Small intestine (tissue), 16 donors: ENCODE measurements around the gene PCDHGB2. TPM values are rescaled to one million over a fixed set of nuclear protein-coding genes. Genes with fewer than 3 reads are reported as not detected.
"Not testable (repeated sequence)": the region's sequence is repeated elsewhere in the genome, so short reads cannot be mapped to it uniquely, and the experiment has no call there.

Source experiments
- DNase-seq, 2 donors: peaks; one replicate each; pipeline versions ENCODE4 v3.0.0 to v3.0.0-alpha.2; 2013
- FAIRE-seq: peaks from 2 replicates; lab custom pipeline; 2012; peaks lifted over from hg19 to GRCh38; lab: Jason Lieb, UNC
- H3K27ac ChIP-seq, 3 donors: one replicate each; pipeline ENCODE4 v1.5.1; 2013; ENCODE audit warnings: low read length in 2 of 3, mild to moderate bottlenecking in 2 of 3, control low read depth in 1 of 3, inconsistent platforms in 1 of 3, low read depth in 1 of 3, moderate library complexity in 1 of 3
- H3K27me3 ChIP-seq, 3 donors: one replicate each; pipeline ENCODE4 v1.6.1; 2013; ENCODE audit warnings: low read length in 3 of 3, inconsistent platforms in 1 of 3; ENCODE audit not compliant: control insufficient read depth in 3 of 3, insufficient read depth in 3 of 3
- H3K36me3 ChIP-seq, 3 donors: one replicate each; pipeline ENCODE4 v1.6.1; 2013; ENCODE audit warnings: low read length in 3 of 3, inconsistent platforms in 1 of 3, low read depth in 1 of 3, mild to moderate bottlenecking in 1 of 3, moderate library complexity in 1 of 3; ENCODE audit not compliant: control insufficient read depth in 3 of 3, insufficient read depth in 2 of 3
- H3K4me1 ChIP-seq, 3 donors: one replicate each; pipeline ENCODE4 v1.6.1; 2013; ENCODE audit warnings: low read length in 2 of 3, inconsistent platforms in 1 of 3, low read depth in 1 of 3, mild to moderate bottlenecking in 1 of 3, moderate library complexity in 1 of 3; ENCODE audit not compliant: control insufficient read depth in 3 of 3, insufficient read depth in 2 of 3
- H3K4me3 ChIP-seq, 3 donors: one replicate each; pipeline ENCODE4 v1.5.1; 2013; ENCODE audit warnings: low read length in 3 of 3, control low read depth in 1 of 3, inconsistent platforms in 1 of 3, low read depth in 1 of 3, mild to moderate bottlenecking in 1 of 3, moderate library complexity in 1 of 3
- H3K9me3 ChIP-seq, 2 donors: one replicate each; pipeline ENCODE4 v1.6.1; 2013; ENCODE audit warnings: low read depth in 1 of 2, low read length in 1 of 2; ENCODE audit not compliant: control insufficient read depth in 2 of 2, insufficient read depth in 1 of 2
- WGBS, 3 donors: extraction: QIAGEN DNeasy Blood & Tissue Kit; methylation state at CpG; one replicate each; pipeline ENCODE4 v1.1.7; 2013; 5-methylcytosine and 5-hydroxymethylcytosine counted together
- long read RNA-seq, 10 donors: transcript quantifications; one replicate each; lab custom pipeline, GENCODE V29; 2026
- polyA plus RNA-seq, 4 donors: library from polyadenylated mRNA; stranded (reverse) in 3 of 4; unstranded in 1 of 4; fragments of 200-250 nt in 3 of 4; fragments of 120-200 nt in 1 of 4; gene quantifications; one replicate each; pipeline versions ENCODE4 v1.2.1 to v1.2.3, GENCODE V29; 2013
- donor health status: healthy with polysubstance abuse.
- donor health status: control.
- donor health status: control.
- donor health status: Bipolar disorder and iron deficiency.
- donor health status: healthy.

The PCDHGB2 gene
- under 1 TPM in 2 of 4 donors, not detected in 2; 0.37 to 0.68 TPM for polyA plus RNA-seq
- long read RNA-seq, donor 1, partial matches to known transcripts: 0 of 1 reads
- long read RNA-seq, donor 1, other reads (novel, unspliced or antisense): 0 of 1 reads
- long read RNA-seq, donor 2, full-length matches to known transcripts: 1 of 1 reads
- long read RNA-seq, donor 2, partial matches to known transcripts: 0 of 1 reads
- long read RNA-seq, donor 2, other reads (novel, unspliced or antisense): 0 of 1 reads
- long read RNA-seq, donor 3, partial matches to known transcripts: 0 of 1 reads
- long read RNA-seq, donor 3, other reads (novel, unspliced or antisense): 0 of 1 reads
- long read RNA-seq, donor 4: 0 reads
- long read RNA-seq, donor 5: 0 reads
- long read RNA-seq, donor 6, partial matches to known transcripts: 0 of 1 reads
- long read RNA-seq, donor 6, other reads (novel, unspliced or antisense): 0 of 1 reads
- long read RNA-seq, donor 7, transcript PCDHGB2-202 (1 exons, 2,588 nt): major isoform, 5 of 5 reads
- long read RNA-seq, donor 7, partial matches to known transcripts: 0 of 5 reads
- long read RNA-seq, donor 7, other reads (novel, unspliced or antisense): 0 of 5 reads
- long read RNA-seq, donor 8: 0 reads
- long read RNA-seq, donor 9: 0 reads
- long read RNA-seq, donor 10, partial matches to known transcripts: 0 of 3 reads
- long read RNA-seq, donor 10, other reads (novel, unspliced or antisense): 0 of 3 reads

- FAIRE-seq (no peak), DNase-seq (peak in 1 of 2 donors; percentile 20)
- Histone ChIP-seq H3K4me1 (no peaks in the 10 kb centered on the region), H3K4me3 (no peak within 1 kb of the TSS), H3K27ac (no peak within 1 kb of the TSS), H3K36me3 (no peaks in the 10 kb centered on the region), H3K27me3 (peaks cover 0 to 32% (median 21%) of the 10 kb centered on the region in 3 donors), H3K9me3 (peaks cover 2 to 64% of the 10 kb centered on the region in 2 donors)
- 21 to 33% (median 31%) methylated on average over 24 of the region's 24 CpGs for WGBS, 3 donors
Measured at GRCh38 chr5:141359790-141360426, at the start of gene PCDHGB2. Gene PCDHGB2, plus strand, starts transcription at chr5:141359994. Its CDS starts 142 bp downstream, at chr5:141360136.

GRCh38 chr5:141313711-141314110 is 46.1 kb upstream of the PCDHGB2 start:
- Histone ChIP-seq H3K4me1 (no peaks in the 10 kb centered on the region), H3K4me3 (no peak overlapping the region), H3K27ac (no peak overlapping the region), H3K36me3 (peaks cover 2 to 8% (median 7%) of the 10 kb centered on the region in 3 donors), H3K9me3 (peaks cover 5 to 59% of the 10 kb centered on the region in 2 donors), H3K27me3 (no peaks in the 10 kb centered on the region)
- FAIRE-seq (no peak), DNase-seq (no peak)

- not testable (repeated sequence) for H3K4me3 ChIP-seq, H3K27me3 ChIP-seq, H3K27ac ChIP-seq, DNase-seq, H3K4me1 ChIP-seq, FAIRE-seq
- H3K9me3 ChIP-seq: peaks cover 7 to 63% of the 10 kb centered on the region in 2 donors
- H3K36me3 ChIP-seq: peaks cover 2 to 16% (median 10%) of the 10 kb centered on the region in 3 donors
- 84 to 92% (median 91%) methylated on average over 4 of the region's 4 CpGs for WGBS, 3 donors
Measured at GRCh38 chr5:141316963-141317362, 42.8 kb upstream of the PCDHGB2 start.

- Histone ChIP-seq H3K27me3 (no peaks in the 10 kb centered on the region), H3K36me3 (peaks cover 2 to 15% (median 10%) of the 10 kb centered on the region in 3 donors), H3K9me3 (peaks cover 7 to 54% of the 10 kb centered on the region in 2 donors), H3K27ac (no peak overlapping the region), H3K4me1 (peaks cover 0 to 3% (median 2%) of the 10 kb centered on the region in 3 donors), H3K4me3 (no peak overlapping the region)
- no peak for FAIRE-seq
- 97 to 99% (median 99%) methylated on average over 6 of the region's 6 CpGs for WGBS, 3 donors
- DNase-seq: no peak
Measured at GRCh38 chr5:141319202-141319601, 40.6 kb upstream of the PCDHGB2 start.

- peaks cover 7 to 53% of the 10 kb centered on the region in 2 donors for H3K9me3 ChIP-seq
- DNase-seq (no peak), FAIRE-seq (no peak)
- H3K27me3 ChIP-seq: no peaks in the 10 kb centered on the region
- WGBS, 3 donors: 76 to 85% (median 82%) methylated on average over 5 of the region's 5 CpGs
- H3K27ac ChIP-seq: peak overlapping the region in 1 of 3 donors; percentile 97
- peaks cover 0 to 3% (median 2%) of the 10 kb centered on the region in 3 donors for H3K4me1 ChIP-seq
- peak overlapping the region in 2 of 3 donors; percentile 61 to 88 for H3K4me3 ChIP-seq
- H3K36me3 ChIP-seq: peaks cover 2 to 15% (median 10%) of the 10 kb centered on the region in 3 donors
Measured at GRCh38 chr5:141319699-141320098, 40.1 kb upstream of the PCDHGB2 start.

- peaks cover 2 to 15% (median 10%) of the 10 kb centered on the region in 3 donors for H3K36me3 ChIP-seq
- H3K27me3 ChIP-seq: no peaks in the 10 kb centered on the region
- FAIRE-seq: no peak
- H3K4me1 ChIP-seq: peaks cover 0 to 3% (median 2%) of the 10 kb centered on the region in 3 donors
- peak within 1 kb of the TSS; percentile 61 to 88 (median 69) for H3K4me3 ChIP-seq
- WGBS, 3 donors: 1% methylated on average over 67 of the region's 67 CpGs
- peak within 1 kb of the TSS; percentile 89 to 98 (median 97) for H3K27ac ChIP-seq
- DNase-seq: peak; percentile 91 to 97
- H3K9me3 ChIP-seq: peaks cover 7 to 45% of the 10 kb centered on the region in 2 donors
Measured at GRCh38 chr5:141320225-141321169, 39.3 kb upstream of the PCDHGB2 start, which contains the start of gene TAF7. Gene TAF7, minus strand, starts transcription at chr5:141320784. Its CDS starts 740 bp downstream, at chr5:141320044.

GRCh38 chr5:141322261-141322660 is 37.5 kb upstream of the PCDHGB2 start:
- Histone ChIP-seq H3K4me1 (peaks cover 0 to 3% (median 2%) of the 10 kb centered on the region in 3 donors), H3K36me3 (peaks cover 2 to 15% (median 2%) of the 10 kb centered on the region in 3 donors), H3K9me3 (peaks cover 7 to 42% of the 10 kb centered on the region in 2 donors), H3K4me3 (no peak overlapping the region), H3K27ac (no peak overlapping the region), H3K27me3 (peaks cover 0 to 3% (median 0%) of the 10 kb centered on the region in 3 donors)
- FAIRE-seq (no peak), DNase-seq (no peak)
- 74 to 83% (median 81%) methylated on average over 3 of the region's 3 CpGs for WGBS, 3 donors
